ENCODE measurements around the gene PLSCR4. TPM values are rescaled to one million over a fixed set of nuclear protein-coding genes. Genes with fewer than 3 reads are reported as not detected.

The PLSCR4 gene
- total RNA-seq, 1 donor from 2014 or later, result 14.2 TPM

GRCh38 chr3:146152834-146153233 lies 98.1 kb downstream of the PLSCR4 start:
- DNase-seq (ENCODE audit: low spot score), result no peak
- intact Hi-C loops (cut with DNase I), result no loop called here

- intact Hi-C loops (cut with DNase I), result no loop called here
- DNase-seq (ENCODE audit: low spot score), result no peak
Measured at GRCh38 chr3:146148468-146148931, 102.4 kb downstream of the PLSCR4 start.

- intact Hi-C loops (cut with DNase I), result no loop called here
- DNase-seq (ENCODE audit: low spot score), result no peak
Measured at GRCh38 chr3:146145642-146146041, 105.3 kb downstream of the PLSCR4 start.

GRCh38 chr3:146142757-146143156 lies 108.1 kb downstream of the PLSCR4 start:
- no peak for DNase-seq (ENCODE audit: low spot score)
- intact Hi-C loops (cut with DNase I), result no loop called here

Other genes starting within 250 kb of the PLSCR4 start
- gene PLOD2, start 89.9 kb downstream of the PLSCR4 start, total RNA-seq, result 27.3 TPM
- 0.48 TPM for gene PLSCR2, start 218.5 kb upstream of the PLSCR4 start, total RNA-seq

All from cardiac septum (tissue), 1 donor.